ENCODE data around the gene FLT1. TPM values are rescaled to one million over a fixed set of nuclear protein-coding genes. Genes with fewer than 3 reads are reported as not detected.

FLT1 gene
- polyA plus RNA-seq, 1 donor (not counting 4 experiments of a cell fraction or from before 2014, with no cell fraction given): 0.01 TPM

DNA sequence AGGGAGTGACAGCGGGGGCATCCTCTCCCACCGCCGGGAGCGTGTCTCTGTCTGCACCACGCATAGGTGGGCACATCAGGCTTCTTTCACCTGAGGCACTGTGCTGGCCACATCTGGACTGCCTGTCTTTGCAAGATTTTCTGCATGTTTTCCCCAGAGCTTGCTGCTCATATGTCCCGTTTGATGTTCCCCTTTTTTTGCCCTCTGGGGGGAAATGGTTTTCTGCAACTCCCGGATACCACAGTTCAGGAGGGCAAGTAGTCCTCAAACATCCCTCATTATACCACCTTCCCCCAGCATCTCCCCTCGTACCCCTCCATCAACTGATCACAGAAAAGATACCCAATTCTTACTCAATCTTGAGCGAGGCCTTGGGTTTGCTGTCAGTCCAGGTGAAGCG, 188.6 kb downstream of the FLT1 start:
- no peaks in the 10 kb centered on the region for H3K9me1 ChIP-seq (ENCODE audit: control insufficient read depth, extremely low read depth, insufficient read depth, low read length)
- no peaks in the 10 kb centered on the region for H3K27me3 ChIP-seq (ENCODE audit: control insufficient read depth, extremely low read depth, insufficient read depth, low read length)
- peaks cover 6% of the 10 kb centered on the region for H3K4me1 ChIP-seq (ENCODE audit: control insufficient read depth, extremely low read depth, insufficient read depth, low read length)
- TF ChIP-seq, protein P1, sequence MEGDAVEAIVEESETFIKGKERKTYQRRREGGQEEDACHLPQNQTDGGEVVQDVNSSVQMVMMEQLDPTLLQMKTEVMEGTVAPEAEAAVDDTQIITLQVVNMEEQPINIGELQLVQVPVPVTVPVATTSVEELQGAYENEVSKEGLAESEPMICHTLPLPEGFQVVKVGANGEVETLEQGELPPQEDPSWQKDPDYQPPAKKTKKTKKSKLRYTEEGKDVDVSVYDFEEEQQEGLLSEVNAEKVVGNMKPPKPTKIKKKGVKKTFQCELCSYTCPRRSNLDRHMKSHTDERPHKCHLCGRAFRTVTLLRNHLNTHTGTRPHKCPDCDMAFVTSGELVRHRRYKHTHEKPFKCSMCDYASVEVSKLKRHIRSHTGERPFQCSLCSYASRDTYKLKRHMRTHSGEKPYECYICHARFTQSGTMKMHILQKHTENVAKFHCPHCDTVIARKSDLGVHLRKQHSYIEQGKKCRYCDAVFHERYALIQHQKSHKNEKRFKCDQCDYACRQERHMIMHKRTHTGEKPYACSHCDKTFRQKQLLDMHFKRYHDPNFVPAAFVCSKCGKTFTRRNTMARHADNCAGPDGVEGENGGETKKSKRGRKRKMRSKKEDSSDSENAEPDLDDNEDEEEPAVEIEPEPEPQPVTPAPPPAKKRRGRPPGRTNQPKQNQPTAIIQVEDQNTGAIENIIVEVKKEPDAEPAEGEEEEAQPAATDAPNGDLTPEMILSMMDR (optimal IDR thresholded peaks at IDR 0.05 in 1 of 3, IDR thresholded peaks at IDR 0.05 in 1 of 3, conservative IDR thresholded peaks at IDR 0.05 in 1 of 3; ENCODE audit: extremely low read depth in 1 of 3, insufficient read depth in 2 of 3, low read length in 3 of 3): no peak
- TF ChIP-seq EZH2 (IDR thresholded peaks at IDR 0.05; ENCODE audit: low read length): no peak
- no peaks in the 10 kb centered on the region for H3K79me2 ChIP-seq (ENCODE audit: control insufficient read depth, insufficient read depth, low read length)
- no peak for FAIRE-seq
- H3K36me3 ChIP-seq (ENCODE audit: control insufficient read depth in 2 of 2, extremely low read depth in 1 of 2, insufficient read depth in 2 of 2, low read length in 2 of 2): no peaks in the 10 kb centered on the region
- H3K4me3 ChIP-seq (ENCODE audit: control insufficient read depth in 2 of 3, extremely low read depth in 1 of 3, insufficient read depth in 2 of 3, low read depth in 1 of 3, low read length in 3 of 3): no peak overlapping the region
- H3K4me2 ChIP-seq (ENCODE audit: control insufficient read depth, extremely low read depth, insufficient read depth, low read depth, low read length): no peak overlapping the region
- no peaks in the 10 kb centered on the region for H3K9me3 ChIP-seq (ENCODE audit: control insufficient read depth, low read depth, low read length)
- no peak overlapping the region for H3K9ac ChIP-seq (ENCODE audit: control insufficient read depth, extremely low read depth, insufficient read depth, low read length)
- dilution Hi-C loops (cut with MboI; ENCODE audit: extremely low pct_ligation_motif_present, low sequenced_read_pairs): no loop called here
- DNase-seq (ENCODE audit: low read depth, low spot score): no peak
- no peak overlapping the region for H3K27ac ChIP-seq (ENCODE audit: control insufficient read depth, insufficient read depth, low read length)
- no peaks in the 10 kb centered on the region for H4K20me1 ChIP-seq (ENCODE audit: control insufficient read depth, extremely low read depth, insufficient read depth, low read length)
- H2AFZ ChIP-seq (ENCODE audit: control insufficient read depth, low read length): no peak overlapping the region

DNA sequence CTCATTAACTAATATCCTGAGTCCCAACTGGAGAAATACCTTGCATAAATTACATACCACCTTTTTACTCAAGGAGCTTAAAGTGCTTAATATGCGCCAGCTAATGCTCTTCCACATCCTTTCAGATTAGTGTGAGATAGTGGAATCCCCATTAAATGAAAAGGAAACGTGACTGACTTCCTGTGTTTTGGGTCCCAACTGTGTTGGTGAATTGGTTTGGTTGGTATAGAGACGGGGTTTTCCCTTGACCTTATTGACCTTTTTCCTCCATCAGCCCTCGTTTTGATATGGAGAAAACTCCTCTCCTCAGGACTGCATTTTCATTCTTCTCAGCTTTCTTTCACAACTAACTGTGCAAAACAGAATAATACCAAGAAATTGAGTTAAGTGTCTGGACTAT, 193.1 kb downstream of the FLT1 start:
- H3K79me2 ChIP-seq (ENCODE audit: control insufficient read depth, insufficient read depth, low read length): no peaks in the 10 kb centered on the region
- no peaks in the 10 kb centered on the region for H3K27me3 ChIP-seq (ENCODE audit: control insufficient read depth, extremely low read depth, insufficient read depth, low read length)
- no peak for DNase-seq (ENCODE audit: low read depth, low spot score)
- H3K9ac ChIP-seq (ENCODE audit: control insufficient read depth, extremely low read depth, insufficient read depth, low read length): no peak overlapping the region
- H3K27ac ChIP-seq (ENCODE audit: control insufficient read depth, insufficient read depth, low read length): no peak overlapping the region
- FAIRE-seq: no peak
- no peak for TF ChIP-seq EZH2 (IDR thresholded peaks at IDR 0.05; ENCODE audit: low read length)
- TF ChIP-seq, protein P1 (optimal IDR thresholded peaks at IDR 0.05 in 1 of 3, IDR thresholded peaks at IDR 0.05 in 1 of 3, conservative IDR thresholded peaks at IDR 0.05 in 1 of 3; ENCODE audit: extremely low read depth in 1 of 3, insufficient read depth in 2 of 3, low read length in 3 of 3): no peak
- H3K36me3 ChIP-seq (ENCODE audit: control insufficient read depth in 2 of 2, extremely low read depth in 1 of 2, insufficient read depth in 2 of 2, low read length in 2 of 2): no peaks in the 10 kb centered on the region
- H3K9me3 ChIP-seq (ENCODE audit: control insufficient read depth, low read depth, low read length): no peaks in the 10 kb centered on the region
- H4K20me1 ChIP-seq (ENCODE audit: control insufficient read depth, extremely low read depth, insufficient read depth, low read length): no peaks in the 10 kb centered on the region
- no peak overlapping the region for H3K4me2 ChIP-seq (ENCODE audit: control insufficient read depth, extremely low read depth, insufficient read depth, low read depth, low read length)
- no peaks in the 10 kb centered on the region for H3K9me1 ChIP-seq (ENCODE audit: control insufficient read depth, extremely low read depth, insufficient read depth, low read length)
- no peaks in the 10 kb centered on the region for H3K4me1 ChIP-seq (ENCODE audit: control insufficient read depth, extremely low read depth, insufficient read depth, low read length)
- H2AFZ ChIP-seq (ENCODE audit: control insufficient read depth, low read length): no peak overlapping the region
- H3K4me3 ChIP-seq (ENCODE audit: control insufficient read depth in 2 of 3, extremely low read depth in 1 of 3, insufficient read depth in 2 of 3, low read depth in 1 of 3, low read length in 3 of 3): no peak overlapping the region
- dilution Hi-C loops (cut with MboI; ENCODE audit: extremely low pct_ligation_motif_present, low sequenced_read_pairs): no loop called here
